Activated T-cell treated with anti-CD3 and anti-CD28 coated beads, Interleukin-2, amount 50 U/mL, for 72 hours (primary cell): ENCODE data around the gene CD164. TPM values are rescaled to one million over a fixed set of nuclear protein-coding genes. Genes with fewer than 3 reads are reported as not detected.

Experiments used
- ATAC-seq, 2 donors: fragments of 150-1000 bp; cut with Tn5 transposase; replicated peaks in 1 of 2; 2 replicates each; pipeline ENCODE4 v1.10.0; 2021; ENCODE audit warnings: moderate library complexity in 2 of 2, mild to moderate bottlenecking in 1 of 2
- DNase-seq, 2 donors: peaks; one replicate each; pipeline ENCODE4 v3.0.0; 2021 to 2022; ENCODE audit warnings: mixed read lengths in 1 of 2
- H3K27ac Mint-ChIP-seq: one replicate; pipeline ENCODE4 v1.8.0; 2022; ENCODE audit warnings: mild to moderate bottlenecking, moderate library complexity, mixed read lengths
- H3K27me3 Mint-ChIP-seq: one replicate; pipeline ENCODE4 v1.8.0; 2022; ENCODE audit warnings: low read depth, mixed read lengths
- H3K36me3 Mint-ChIP-seq, 2 donors: one replicate each; pipeline ENCODE4 v1.8.0; 2022; ENCODE audit warnings: mixed read lengths in 2 of 2, mild to moderate bottlenecking in 1 of 2; ENCODE audit not compliant: insufficient read depth in 2 of 2
- H3K4me1 Mint-ChIP-seq: one replicate; pipeline ENCODE4 v1.8.0; 2022; ENCODE audit warnings: low read depth, mixed read lengths
- H3K4me3 Mint-ChIP-seq, 2 donors: one replicate each; pipeline ENCODE4 v1.8.0; 2022; ENCODE audit warnings: mild to moderate bottlenecking in 2 of 2, mixed read lengths in 2 of 2, moderate library complexity in 2 of 2
- H3K9me3 Mint-ChIP-seq, 2 donors: one replicate each; pipeline ENCODE4 v1.8.0; 2022; ENCODE audit warnings: mixed read lengths in 2 of 2
- total RNA-seq, 2 donors: library from RNA; stranded (reverse); gene quantifications; one replicate each; pipeline ENCODE4 v1.2.3, GENCODE V29; 2022

The CD164 gene
- total RNA-seq, 2 donors from 2014 or later: 164 to 215 TPM

DNA sequence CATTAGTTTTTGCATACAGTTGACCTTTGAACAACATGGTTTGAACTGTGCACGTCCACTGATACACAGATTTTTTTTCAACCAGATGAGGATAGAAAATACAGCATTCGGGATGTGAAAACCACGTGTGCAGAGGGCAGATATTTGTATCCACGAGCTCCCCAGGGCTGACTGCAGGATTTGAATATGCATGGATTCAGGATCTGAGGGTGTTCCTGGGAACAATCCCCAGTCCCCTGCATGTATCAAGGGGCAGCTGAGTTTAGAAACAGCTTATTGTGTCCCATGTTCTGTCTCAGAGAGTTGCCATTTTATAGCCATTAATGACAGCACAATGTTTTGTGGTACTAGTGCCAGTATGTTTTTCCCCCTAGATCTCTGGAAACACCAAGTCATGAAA, 53.6 kb downstream of the CD164 start:
- H3K9me3 Mint-ChIP-seq: peaks cover 0 to 1% of the 10 kb centered on the region in 2 donors
- H3K27me3 Mint-ChIP-seq: no peaks in the 10 kb centered on the region
- ATAC-seq (no peak), DNase-seq (no peak)
- peaks cover 6% of the 10 kb centered on the region for H3K4me1 Mint-ChIP-seq
- no peaks in the 10 kb centered on the region for H3K36me3 Mint-ChIP-seq
- no peak overlapping the region for H3K27ac Mint-ChIP-seq
- no peak overlapping the region for H3K4me3 Mint-ChIP-seq

GRCh38 chr6:109327959-109328358, 54.3 kb downstream of the CD164 start:
- Mint-ChIP-seq H3K4me3 (no peak overlapping the region), H3K36me3 (no peaks in the 10 kb centered on the region), H3K9me3 (peaks cover 0 to 1% of the 10 kb centered on the region in 2 donors), H3K4me1 (peaks cover 11% of the 10 kb centered on the region), H3K27me3 (no peaks in the 10 kb centered on the region), H3K27ac (no peak overlapping the region)
- no peak for ATAC-seq
- DNase-seq: no peak

- Mint-ChIP-seq H3K4me3 (no peak overlapping the region), H3K27me3 (no peaks in the 10 kb centered on the region), H3K36me3 (no peaks in the 10 kb centered on the region), H3K4me1 (peaks cover 15% of the 10 kb centered on the region), H3K9me3 (peaks cover 0 to 1% of the 10 kb centered on the region in 2 donors), H3K27ac (no peak overlapping the region)
- ATAC-seq: no peak
- DNase-seq: no peak
These were observed 54.8 kb downstream of the CD164 start for GRCh38 chr6:109327491-109327890.

DNA sequence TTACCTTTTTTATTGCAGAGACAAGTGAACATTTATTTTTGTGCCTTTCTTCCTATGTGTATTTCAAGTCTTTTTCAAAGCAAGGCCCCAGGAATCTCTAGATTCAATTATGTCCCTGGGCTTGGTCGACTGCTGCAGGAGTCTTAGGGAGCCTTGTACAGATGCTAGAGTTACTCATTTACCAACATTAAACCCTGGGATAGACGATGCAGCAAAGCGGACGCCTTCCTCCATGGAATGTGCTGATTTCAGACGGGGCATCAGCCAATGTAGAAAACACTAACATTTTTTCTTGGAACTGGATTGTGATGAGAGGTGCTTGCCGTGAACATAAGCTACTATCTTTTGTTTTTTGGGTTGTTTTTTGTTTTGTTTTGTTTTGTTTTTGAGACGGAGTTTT, 55.9 kb downstream of the CD164 start:
- Mint-ChIP-seq H3K27me3 (no peaks in the 10 kb centered on the region), H3K4me3 (no peak overlapping the region), H3K36me3 (no peaks in the 10 kb centered on the region), H3K4me1 (peaks cover 15% of the 10 kb centered on the region), H3K9me3 (peaks cover 0 to 1% of the 10 kb centered on the region in 2 donors), H3K27ac (no peak overlapping the region)
- DNase-seq: no peak
- ATAC-seq: no peak

GRCh38 chr6:109325400-109325801, 56.9 kb downstream of the CD164 start:
- Mint-ChIP-seq H3K4me3 (no peak overlapping the region), H3K4me1 (peaks cover 14% of the 10 kb centered on the region), H3K9me3 (no peaks in the 10 kb centered on the region), H3K27me3 (no peaks in the 10 kb centered on the region), H3K27ac (no peak overlapping the region), H3K36me3 (peaks cover 0 to 2% of the 10 kb centered on the region in 2 donors)
- DNase-seq: no peak
- ATAC-seq: no peak

DNA sequence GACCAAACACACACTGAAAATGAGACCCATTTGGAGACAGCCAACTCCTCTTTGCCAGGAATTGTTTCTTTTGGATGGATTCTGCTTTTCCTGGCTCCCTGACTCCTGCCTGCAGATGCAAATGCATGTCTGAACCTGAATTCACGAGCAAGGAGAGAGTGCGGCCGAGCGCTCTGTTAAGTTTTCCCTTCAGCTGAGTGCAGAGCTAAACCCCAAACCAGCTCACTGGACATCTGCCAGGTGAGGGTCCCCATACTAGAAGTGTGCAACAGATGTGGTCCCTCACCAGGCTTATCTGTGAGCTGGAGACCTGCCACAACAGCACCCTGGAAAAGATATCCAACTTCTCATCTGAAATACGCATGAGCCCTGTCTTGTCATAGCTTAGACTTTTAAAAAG, 59.0 kb downstream of the CD164 start:
- Mint-ChIP-seq H3K4me3 (no peak overlapping the region), H3K36me3 (peaks cover 0 to 2% of the 10 kb centered on the region in 2 donors), H3K27ac (no peak overlapping the region), H3K4me1 (peaks cover 13% of the 10 kb centered on the region), H3K27me3 (no peaks in the 10 kb centered on the region), H3K9me3 (no peaks in the 10 kb centered on the region)
- no peak for DNase-seq
- no peak for ATAC-seq

DNA sequence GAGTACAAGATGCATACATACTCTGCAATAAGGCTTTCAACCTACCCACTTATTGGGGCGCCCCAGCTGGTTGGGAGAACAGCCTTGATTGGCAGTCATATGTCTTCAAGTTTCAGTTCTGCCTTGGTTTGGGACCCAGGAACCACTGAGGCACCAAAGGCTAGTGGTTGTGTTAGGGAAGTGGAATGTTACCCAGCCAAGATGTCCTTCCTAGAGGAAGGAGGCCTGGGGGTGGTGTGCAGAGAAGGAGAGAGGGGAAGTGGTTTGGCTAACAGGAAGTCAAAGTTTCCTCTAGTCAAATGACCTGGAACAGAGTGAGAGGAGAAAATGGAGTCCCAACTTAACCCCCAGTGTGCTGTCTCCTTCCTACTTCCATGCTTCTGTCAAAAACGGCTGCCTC, 59.4 kb downstream of the CD164 start:
- DNase-seq (no peak), ATAC-seq (no peak)
- Mint-ChIP-seq H3K9me3 (no peaks in the 10 kb centered on the region), H3K4me3 (no peak overlapping the region), H3K27me3 (no peaks in the 10 kb centered on the region), H3K27ac (no peak overlapping the region), H3K4me1 (peaks cover 13% of the 10 kb centered on the region), H3K36me3 (peaks cover 0 to 2% of the 10 kb centered on the region in 2 donors)

- H3K36me3 Mint-ChIP-seq: peaks cover 0 to 2% of the 10 kb centered on the region in 2 donors
- H3K27me3 Mint-ChIP-seq: no peaks in the 10 kb centered on the region
- H3K4me3 Mint-ChIP-seq: no peak overlapping the region
- ATAC-seq: no peak
- H3K4me1 Mint-ChIP-seq: peaks cover 13% of the 10 kb centered on the region
- no peak for DNase-seq
- no peak overlapping the region for H3K27ac Mint-ChIP-seq
- no peaks in the 10 kb centered on the region for H3K9me3 Mint-ChIP-seq
These were observed 60.5 kb downstream of the CD164 start for GRCh38 chr6:109321752-109322151.

DNA sequence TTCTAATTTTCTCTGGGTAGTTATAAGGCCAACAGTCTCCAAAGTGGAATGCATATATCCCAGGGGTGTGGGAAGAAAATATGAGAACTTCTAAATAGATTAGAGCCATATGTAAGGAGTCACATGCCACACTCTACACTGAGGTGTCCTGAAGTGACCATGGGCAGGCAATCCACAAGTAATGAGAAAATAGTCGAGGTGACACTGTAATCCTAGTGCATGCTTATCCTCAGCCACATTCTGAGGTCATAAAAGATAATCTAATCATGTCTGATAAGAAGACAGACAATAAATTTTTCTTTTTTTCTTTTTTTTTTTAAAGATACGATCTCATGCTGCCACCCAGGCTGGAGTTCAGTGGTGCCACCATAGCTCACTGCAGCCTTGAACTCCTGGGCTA, 62.2 kb downstream of the CD164 start:
- H3K4me1 Mint-ChIP-seq: peaks cover 13% of the 10 kb centered on the region
- H3K4me3 Mint-ChIP-seq: no peak overlapping the region
- H3K36me3 Mint-ChIP-seq: peaks cover 0 to 2% of the 10 kb centered on the region in 2 donors
- ATAC-seq: no peak
- H3K9me3 Mint-ChIP-seq: no peaks in the 10 kb centered on the region
- H3K27ac Mint-ChIP-seq: no peak overlapping the region
- H3K27me3 Mint-ChIP-seq: no peaks in the 10 kb centered on the region
- DNase-seq: no peak

- ATAC-seq (no peak), DNase-seq (no peak)
- Mint-ChIP-seq H3K9me3 (no peaks in the 10 kb centered on the region), H3K27ac (no peak overlapping the region), H3K36me3 (peaks cover 0 to 2% of the 10 kb centered on the region in 2 donors), H3K4me3 (no peak overlapping the region), H3K27me3 (no peaks in the 10 kb centered on the region), H3K4me1 (peaks cover 13% of the 10 kb centered on the region)
These were observed 63.9 kb downstream of the CD164 start for GRCh38 chr6:109318328-109318876.

DNA sequence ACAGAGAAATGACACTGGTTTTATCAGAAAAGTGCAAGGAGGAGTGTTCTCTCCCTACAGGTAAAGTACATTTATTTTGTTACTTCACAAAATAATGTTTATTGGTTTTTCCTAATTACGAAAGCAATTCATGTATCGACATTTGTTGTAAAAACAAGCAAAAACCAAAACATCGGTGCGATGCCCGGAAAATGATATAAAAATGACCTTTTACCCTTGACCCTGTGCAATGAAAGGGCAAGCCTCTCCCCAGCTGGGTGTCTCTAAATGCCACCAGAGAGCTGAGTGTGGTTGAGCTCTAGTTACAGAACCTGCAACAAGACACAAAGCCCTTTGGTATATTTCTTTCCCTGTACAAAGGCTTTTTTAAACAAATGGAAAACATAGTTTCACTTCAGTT, 65.4 kb downstream of the CD164 start:
- Mint-ChIP-seq H3K36me3 (peaks cover 0 to 2% of the 10 kb centered on the region in 2 donors), H3K27ac (no peak overlapping the region), H3K27me3 (no peaks in the 10 kb centered on the region), H3K9me3 (no peaks in the 10 kb centered on the region), H3K4me1 (peaks cover 5% of the 10 kb centered on the region), H3K4me3 (no peak overlapping the region)
- DNase-seq: no peak
- ATAC-seq: no peak

Other genes starting within 250 kb of the CD164 start
- under 1 TPM; 0.17 to 0.56 TPM for gene PPIL6, start 58.2 kb upstream of the CD164 start, total RNA-seq
- 1 to 10 TPM; 6.7 to 8.8 TPM for gene SMPD2, start 58.3 kb upstream of the CD164 start, total RNA-seq
- 10 to 100 TPM; 70.4 to 76.7 TPM for gene MICAL1, start 73.3 kb upstream of the CD164 start, total RNA-seq
- gene ZBTB24, start 100.8 kb upstream of the CD164 start, total RNA-seq: 10 to 100 TPM; 14.2 to 15.9 TPM